ENCODE data around the gene PCDHB7. TPM values are rescaled to one million over a fixed set of nuclear protein-coding genes. Genes with fewer than 3 reads are reported as not detected.
"Not testable (repeated sequence)": the region's sequence is repeated elsewhere in the genome, so short reads cannot be mapped to it uniquely, and the experiment has no call there.

The PCDHB7 gene
- total RNA-seq, result 0.87 TPM
- long read RNA-seq, partial matches to known transcripts, result 0 of 1 reads
- long read RNA-seq, other reads (novel, unspliced or antisense), result 0 of 1 reads

GRCh38 chr5:141172381-141173204 is at the start of gene PCDHB7:
TSS of gene PCDHB7 (plus strand) at chr5:141172644. CDS start at chr5:141172836, 192 bp downstream.
- DNase-seq (ENCODE audit: missing footprints) (no peak), ATAC-seq (no peak)
- intact Hi-C loops (cut with DNase I), result no loop called here

- intact Hi-C loops (cut with DNase I); ATAC-seq: not testable (repeated sequence)
- DNase-seq (ENCODE audit: missing footprints), result peak; percentile 46
Measured at GRCh38 chr5:141123396-141124135, 48.9 kb upstream of the PCDHB7 start.

- no peak for DNase-seq (ENCODE audit: missing footprints)
- intact Hi-C loops (cut with DNase I), result no loop called here
- no peak for ATAC-seq
Measured at GRCh38 chr5:141127305-141127704, 45.1 kb upstream of the PCDHB7 start.

- ATAC-seq (no peak), DNase-seq (ENCODE audit: missing footprints) (no peak)
- intact Hi-C loops (cut with DNase I), result no loop called here
Measured at GRCh38 chr5:141135030-141135717, 37.3 kb upstream of the PCDHB7 start, which contains the start of gene PCDHB5. TSS of gene PCDHB5 (plus strand) at chr5:141135206. CDS start at chr5:141135435, 229 bp downstream.

- ATAC-seq (no peak), DNase-seq (ENCODE audit: missing footprints) (no peak)
- intact Hi-C loops (cut with DNase I), result no loop called here
Measured at GRCh38 chr5:141135718-141136266, 36.7 kb upstream of the PCDHB7 start.

GRCh38 chr5:141137346-141137745 is 35.1 kb upstream of the PCDHB7 start:
- peak; percentile 40 for DNase-seq (ENCODE audit: missing footprints)
- intact Hi-C loops (cut with DNase I); ATAC-seq: not testable (repeated sequence)

GRCh38 chr5:141149812-141150211 is 22.6 kb upstream of the PCDHB7 start, which contains the start of gene PCDHB6:
TSS of gene PCDHB6 (plus strand) at chr5:141150057. CDS start at chr5:141150258, 201 bp downstream.
- ATAC-seq (no peak), DNase-seq (ENCODE audit: missing footprints) (no peak)
- intact Hi-C loops (cut with DNase I), result no loop called here

- intact Hi-C loops (cut with DNase I), result no loop called here
- ATAC-seq (no peak), DNase-seq (ENCODE audit: missing footprints) (peak; percentile 68)
Measured at GRCh38 chr5:141150224-141150992, 22.0 kb upstream of the PCDHB7 start.

- ATAC-seq, result no peak
- intact Hi-C loops (cut with DNase I), result no loop called here
- DNase-seq (ENCODE audit: missing footprints), result no peak
Measured at GRCh38 chr5:141150993-141151325, 21.5 kb upstream of the PCDHB7 start.

GRCh38 chr5:141151632-141152031 is 20.8 kb upstream of the PCDHB7 start:
- DNase-seq (ENCODE audit: missing footprints); intact Hi-C loops (cut with DNase I); ATAC-seq: not testable (repeated sequence)

- ATAC-seq; intact Hi-C loops (cut with DNase I): not testable (repeated sequence)
Measured at GRCh38 chr5:141152096-141152495, 20.3 kb upstream of the PCDHB7 start.

GRCh38 chr5:141155540-141156374 is 16.7 kb upstream of the PCDHB7 start:
- intact Hi-C loops (cut with DNase I), result no loop called here
- no peak for DNase-seq (ENCODE audit: missing footprints)
- ATAC-seq, result no peak

More at GRCh38 chr5:141152096-141152495, 20.3 kb upstream of the PCDHB7 start:
- DNase-seq (ENCODE audit: missing footprints), result not testable (repeated sequence)

- ATAC-seq; DNase-seq (ENCODE audit: missing footprints); intact Hi-C loops (cut with DNase I): not testable (repeated sequence)
Measured at GRCh38 chr5:141157356-141157755, 15.1 kb upstream of the PCDHB7 start.

GRCh38 chr5:141157901-141158300 is 14.5 kb upstream of the PCDHB7 start:
- ATAC-seq; DNase-seq (ENCODE audit: missing footprints); intact Hi-C loops (cut with DNase I): not testable (repeated sequence)

GRCh38 chr5:141174291-141175104 is 2.1 kb downstream of the PCDHB7 start:
- ATAC-seq; DNase-seq (ENCODE audit: missing footprints); intact Hi-C loops (cut with DNase I): not testable (repeated sequence)

- no peak for ATAC-seq
- DNase-seq (ENCODE audit: missing footprints), result no peak
- intact Hi-C loops (cut with DNase I), result no loop called here
Measured at GRCh38 chr5:141175933-141176332, 3.5 kb downstream of the PCDHB7 start.
